Spleen (tissue), 11 donors: Measurements from ENCODE around the gene DNAJA3. TPM values are rescaled to one million over a fixed set of nuclear protein-coding genes. Genes with fewer than 3 reads are reported as not detected.

Experiments used
- DNase-seq: peaks from one replicate; pipeline ENCODE4 v3.0.0-alpha.2; 2020
- H3K27ac ChIP-seq, 8 donors: fragments of 200-600 bp; sonication (generic) in 7 of 8; 1 replicate in 4 of 8; 2 replicates in 4 of 8; pipeline versions ENCODE4 v1.5.0 to v1.8.0; 2016 to 2021; ENCODE audit warnings: inconsistent platforms in 4 of 8, mild to moderate bottlenecking in 4 of 8, moderate library complexity in 1 of 8
- H3K27me3 ChIP-seq, 7 donors: fragments of 200-600 bp; sonication (generic) in 6 of 7; replicated peaks in 1 of 7; 1 replicate in 4 of 7; 2 replicates in 3 of 7; pipeline versions ENCODE4 v1.5.0 to v1.8.0; 2016 to 2021; ENCODE audit warnings: inconsistent platforms in 3 of 7, mild to moderate bottlenecking in 1 of 7
- H3K36me3 ChIP-seq, 6 donors: fragments of 200-600 bp; sonication (generic) in 5 of 6; 1 replicate in 4 of 6; 2 replicates in 2 of 6; pipeline versions ENCODE4 v1.5.0 to v1.8.0; 2016 to 2021; ENCODE audit warnings: inconsistent platforms in 2 of 6
- H3K4me1 ChIP-seq, 6 donors: fragments of 200-600 bp; sonication (generic) in 5 of 6; 1 replicate in 3 of 6; 2 replicates in 3 of 6; pipeline versions ENCODE4 v1.5.0 to v1.8.0; 2016 to 2021; ENCODE audit warnings: inconsistent platforms in 3 of 6
- H3K4me3 ChIP-seq, 8 donors: fragments of 200-600 bp; sonication (generic) in 7 of 8; 1 replicate in 4 of 8; 2 replicates in 4 of 8; pipeline versions ENCODE4 v1.5.0 to v1.8.0; 2016 to 2021; ENCODE audit warnings: inconsistent platforms in 4 of 8, mild to moderate bottlenecking in 4 of 8, moderate library complexity in 2 of 8
- H3K9me3 ChIP-seq, 8 donors: fragments of 200-600 bp; sonication (generic) in 7 of 8; 1 replicate in 4 of 8; 2 replicates in 4 of 8; pipeline versions ENCODE4 v1.5.0 to v1.8.0; 2016 to 2021; ENCODE audit warnings: inconsistent platforms in 4 of 8
- POLR2A ChIP-seq, 3 donors: fragments of 450-650 bp; IDR thresholded peaks; one replicate each; pipeline ENCODE4 v1.5.1; 2017; ENCODE audit warnings: antibody characterized with exemption in 3 of 3, mild to moderate bottlenecking in 1 of 3
- POLR2AphosphoS5 ChIP-seq, 3 donors: sonication (generic); formaldehyde crosslinking; IDR thresholded peaks; one replicate each; pipeline ENCODE4 v1.5.1; 2017; ENCODE audit warnings: antibody characterized with exemption in 3 of 3
- whole genome bisulfite sequencing, 5 donors: extraction: QIAGEN DNeasy Blood & Tissue Kit in 3 of 5; methylation state at CpG; one replicate each; pipeline versions ENCODE4 v1.1.5 to v1.1.7; 2013 to 2018; 5-methylcytosine and 5-hydroxymethylcytosine counted together
- intact Hi-C: fragments of 100-400 bp; cut with DNase I; formaldehyde crosslinking; loops from one replicate; pipeline ENCODE4 v1.15.0; 2023; ENCODE audit warnings: low total_unique reads
- polyA plus RNA-seq, 3 donors: library from polyadenylated mRNA; stranded (reverse); fragments of 200-250 nt; gene quantifications; one replicate each; pipeline ENCODE4 v1.2.1, GENCODE V29; 2013
- total RNA-seq, 7 donors: library from RNA; depleted of rRNA in 3 of 7; stranded (reverse); fragments of >200 nt in 3 of 7; fragmentation: NEBNext Ultra II Directional in 4 of 7; extraction: Animal tissue kit (Norgen Biotek cat#: 25700) in 4 of 7; gene quantifications; one replicate each; pipeline versions ENCODE4 v1.1.0 to v1.2.1, GENCODE V29; 2016 to 2021
- TF ChIP-seq, protein P1 (sequence below), 11 experiments: fragments of 200-600 bp in 7 of 11; fragments of 450-650 bp in 4 of 11; sonication (generic) in 4 of 11; IDR thresholded peaks in 8 of 11; conservative IDR thresholded peaks in 3 of 11; 1 replicate in 7 of 11; 2 replicates in 4 of 11; pipeline versions ENCODE4 v1.4.0 to v1.8.0; 2016 to 2021; ENCODE audit warnings: antibody characterized with exemption in 11 of 11, inconsistent platforms in 4 of 11, mild to moderate bottlenecking in 1 of 11
- donor health status: healthy with polysubstance abuse.
- donor health status: DM: no; HTN: no; CAD: no; lungs with moderate emphysema.
- donor health status: DM: no; HTN: no; CAD: no.
- donor health status: Bipolar disorder and iron deficiency.
- donor health status: healthy.
- donor health status: DM: no; HTN: no; CAD: no.
- donor health status: DM: yes; HTN: yes; CAD: no.

The DNAJA3 gene
- total and polyA plus RNA-seq, 10 donors = 16.9 to 47.6 (median 35.3) TPM

GRCh38 chr16:4412159-4412558, 13.5 kb upstream of the DNAJA3 start:
- H3K27ac ChIP-seq = peak overlapping the region in 3 of 8 donors; percentile 4 to 41 (median 10)
- WGBS, 5 donors = 90 to 98% (median 94%) methylated on average over 7 to 8 of the region's 8 CpGs

GRCh38 chr16:4412854-4413253, 12.8 kb upstream of the DNAJA3 start:
- Histone ChIP-seq H3K4me1 (peaks cover 17 to 92% (median 53%) of the 10 kb centered on the region in 6 donors), H3K27me3 (no peaks in the 10 kb centered on the region), H3K9me3 (no peaks in the 10 kb centered on the region), H3K4me3 (no peak overlapping the region), H3K27ac (peak overlapping the region in 2 of 8 donors; percentile 99), H3K36me3 (peaks cover 0 to 59% (median 51%) of the 10 kb centered on the region in 6 donors)
- TF ChIP-seq, protein P1, sequence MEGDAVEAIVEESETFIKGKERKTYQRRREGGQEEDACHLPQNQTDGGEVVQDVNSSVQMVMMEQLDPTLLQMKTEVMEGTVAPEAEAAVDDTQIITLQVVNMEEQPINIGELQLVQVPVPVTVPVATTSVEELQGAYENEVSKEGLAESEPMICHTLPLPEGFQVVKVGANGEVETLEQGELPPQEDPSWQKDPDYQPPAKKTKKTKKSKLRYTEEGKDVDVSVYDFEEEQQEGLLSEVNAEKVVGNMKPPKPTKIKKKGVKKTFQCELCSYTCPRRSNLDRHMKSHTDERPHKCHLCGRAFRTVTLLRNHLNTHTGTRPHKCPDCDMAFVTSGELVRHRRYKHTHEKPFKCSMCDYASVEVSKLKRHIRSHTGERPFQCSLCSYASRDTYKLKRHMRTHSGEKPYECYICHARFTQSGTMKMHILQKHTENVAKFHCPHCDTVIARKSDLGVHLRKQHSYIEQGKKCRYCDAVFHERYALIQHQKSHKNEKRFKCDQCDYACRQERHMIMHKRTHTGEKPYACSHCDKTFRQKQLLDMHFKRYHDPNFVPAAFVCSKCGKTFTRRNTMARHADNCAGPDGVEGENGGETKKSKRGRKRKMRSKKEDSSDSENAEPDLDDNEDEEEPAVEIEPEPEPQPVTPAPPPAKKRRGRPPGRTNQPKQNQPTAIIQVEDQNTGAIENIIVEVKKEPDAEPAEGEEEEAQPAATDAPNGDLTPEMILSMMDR (IDR thresholded peaks at IDR 0.05 in 8 of 11, conservative IDR thresholded peaks at IDR 0.05 in 3 of 11) = no peak
- TF ChIP-seq POLR2AphosphoS5 (IDR thresholded peaks at IDR 0.05) (no peak), POLR2A (IDR thresholded peaks at IDR 0.05) (no peak)
- WGBS, 5 donors = 91 to 98% (median 94%) methylated on average over 4 of the region's 4 CpGs
- no peak for DNase-seq
- intact Hi-C loops = no loop called here

More at GRCh38 chr16:4412159-4412558, 13.5 kb upstream of the DNAJA3 start:
- no peaks in the 10 kb centered on the region for H3K9me3 ChIP-seq
- no peak overlapping the region for H3K4me3 ChIP-seq
- TF ChIP-seq POLR2AphosphoS5 (IDR thresholded peaks at IDR 0.05) = peak in 1 of 3 donors; percentile 4
- TF ChIP-seq POLR2A (IDR thresholded peaks at IDR 0.05) = no peak
- TF ChIP-seq, protein P1 (IDR thresholded peaks at IDR 0.05 in 8 of 11, conservative IDR thresholded peaks at IDR 0.05 in 3 of 11) = no peak
- peaks cover 0 to 66% (median 58%) of the 10 kb centered on the region in 6 donors for H3K36me3 ChIP-seq
- H3K27me3 ChIP-seq = no peaks in the 10 kb centered on the region
- intact Hi-C loops = no loop called here
- no peak for DNase-seq
- H3K4me1 ChIP-seq = peaks cover 16 to 85% (median 50%) of the 10 kb centered on the region in 6 donors

- WGBS, 5 donors = 49 to 68% (median 60%) methylated on average over 7 of the region's 7 CpGs
- peaks cover 0 to 44% (median 37%) of the 10 kb centered on the region in 6 donors for H3K36me3 ChIP-seq
- intact Hi-C loops = no loop called here
- H3K4me1 ChIP-seq = peaks cover 17 to 80% (median 47%) of the 10 kb centered on the region in 6 donors
- H3K27ac ChIP-seq = peak overlapping the region in 7 of 8 donors; percentile 57 to 99 (median 97)
- peak overlapping the region in 7 of 8 donors; percentile 4 to 99 (median 95) for H3K4me3 ChIP-seq
- H3K9me3 ChIP-seq = no peaks in the 10 kb centered on the region
- DNase-seq = peak; percentile 82
- TF ChIP-seq POLR2A (IDR thresholded peaks at IDR 0.05) (no peak), POLR2AphosphoS5 (IDR thresholded peaks at IDR 0.05) (peak in 1 of 3 donors; percentile 32)
- no peaks in the 10 kb centered on the region for H3K27me3 ChIP-seq
These were observed 11.3 kb upstream of the DNAJA3 start for GRCh38 chr16:4414187-4414917.

- 1 to 2% (median 1%) methylated on average over 27 to 44 of the region's 44 CpGs for WGBS, 5 donors
- DNase-seq = peak; percentile 95
- Histone ChIP-seq H3K27ac (peak overlapping the region; percentile 90 to 99 (median 97)), H3K4me3 (peak overlapping the region; percentile 82 to 99 (median 97)), H3K36me3 (peaks cover 0 to 31% (median 24%) of the 10 kb centered on the region in 6 donors), H3K27me3 (no peaks in the 10 kb centered on the region), H3K4me1 (peaks cover 17 to 70% (median 44%) of the 10 kb centered on the region in 6 donors), H3K9me3 (no peaks in the 10 kb centered on the region)
- intact Hi-C loops = no loop called here
- TF ChIP-seq POLR2AphosphoS5 (IDR thresholded peaks at IDR 0.05) (peak; percentile 64 to 83 (median 74)), POLR2A (IDR thresholded peaks at IDR 0.05) (peak in 1 of 3 donors; percentile 22)
- TF ChIP-seq, protein P1 (IDR thresholded peaks at IDR 0.05 in 8 of 11, conservative IDR thresholded peaks at IDR 0.05 in 3 of 11) = peak in 6 of 11 experiments; percentile 13 to 42 (median 34)
These were observed 10.0 kb upstream of the DNAJA3 start for GRCh38 chr16:4415538-4416199.
